Fibroblast of the aortic adventitia (primary cell): ENCODE measurements around the gene ZFP36L2. TPM values are rescaled to one million over a fixed set of nuclear protein-coding genes. Genes with fewer than 3 reads are reported as not detected.

Experiments used
- DNase-seq: peaks from one replicate; pipeline ENCODE4 v3.0.0-alpha.2; 2010; ENCODE audit warnings: low read depth
- H3K4me3 ChIP-seq: 2 replicates; pipeline ENCODE4 v1.5.1; 2011; ENCODE audit warnings: low read depth, mild to moderate bottlenecking, control low read depth, low read length, moderate library complexity
- CTCF ChIP-seq: IDR thresholded peaks from 2 replicates; pipeline ENCODE4 v1.5.1; 2011; ENCODE audit warnings: mild to moderate bottlenecking, low read length, control low read depth, inconsistent platforms; ENCODE audit not compliant: insufficient read depth
- total RNA-seq: library from RNA; depleted of rRNA; stranded (reverse); fragments of >200 nt; gene quantifications from 2 replicates; pipeline ENCODE4 v1.2.3, GENCODE V29; 2012; ENCODE audit warnings: low replicate concordance

The ZFP36L2 gene
- total RNA-seq, 1 donor: 34.3 TPM

DNA sequence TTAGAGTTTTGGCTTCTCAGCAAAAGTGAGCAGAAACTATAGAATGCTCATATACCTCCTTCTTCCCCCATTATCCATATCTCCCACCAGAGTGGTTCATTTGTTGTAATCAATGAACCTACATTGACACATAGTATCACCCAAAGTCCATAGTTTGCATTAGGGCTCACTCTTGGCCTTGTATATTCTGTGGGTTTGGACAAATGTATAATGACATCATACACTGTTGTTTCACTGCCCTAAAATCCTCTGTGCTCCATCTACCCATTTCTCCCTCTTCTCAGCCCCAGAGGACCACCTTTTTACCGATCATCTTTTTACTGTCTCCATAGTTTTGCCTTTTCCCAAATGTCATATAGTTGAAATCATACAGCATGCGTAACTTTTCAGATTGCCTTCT, 24.1 kb downstream of the ZFP36L2 start:
- no peak for DNase-seq
- no peak for TF ChIP-seq CTCF
- no peak overlapping the region for H3K4me3 ChIP-seq

GRCh38 chr2:43201497-43201896, 24.9 kb downstream of the ZFP36L2 start:
- no peak overlapping the region for H3K4me3 ChIP-seq
- no peak for DNase-seq
- TF ChIP-seq CTCF: no peak

DNA sequence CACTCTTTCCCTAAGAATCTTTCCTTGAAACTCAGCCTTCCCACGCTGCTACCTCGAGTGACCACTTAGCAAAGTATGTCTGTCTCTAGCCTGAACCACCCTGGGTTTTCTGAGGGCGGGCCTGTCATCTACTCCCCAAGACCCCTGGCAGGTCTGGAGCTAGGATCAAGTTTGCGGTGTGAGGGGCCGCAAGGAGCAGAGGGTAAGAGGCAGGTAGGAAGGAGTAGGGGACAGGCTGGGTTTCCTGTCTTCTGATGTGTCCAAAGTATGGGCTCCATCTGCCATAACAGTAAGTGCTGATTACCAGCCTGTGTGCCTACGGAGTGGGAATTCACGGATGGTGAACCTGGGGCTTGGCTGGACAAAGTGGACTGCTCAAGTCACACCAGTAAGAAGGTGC, 25.4 kb downstream of the ZFP36L2 start:
- no peak for DNase-seq
- H3K4me3 ChIP-seq: no peak overlapping the region
- TF ChIP-seq CTCF: no peak

- TF ChIP-seq CTCF: no peak
- DNase-seq: no peak
- H3K4me3 ChIP-seq: no peak overlapping the region
Measured at GRCh38 chr2:43199492-43200488, 26.6 kb downstream of the ZFP36L2 start.

- DNase-seq: no peak
- TF ChIP-seq CTCF: no peak
- no peak overlapping the region for H3K4me3 ChIP-seq
Measured at GRCh38 chr2:43198263-43198662, 28.1 kb downstream of the ZFP36L2 start.

- no peak overlapping the region for H3K4me3 ChIP-seq
- TF ChIP-seq CTCF: no peak
- no peak for DNase-seq
Measured at GRCh38 chr2:43197588-43197896, 28.9 kb downstream of the ZFP36L2 start.
